Calu3 (cell line): ENCODE results near the gene ETAA1. TPM values are rescaled to one million over a fixed set of nuclear protein-coding genes. Genes with fewer than 3 reads are reported as not detected.
A peak's percentile ranks its signal among the peaks of the same experiment; 100 is the strongest.

Source experiments
- BruUV-seq: library from RNA; stranded (reverse); fragments of 400-500 nt; replicated peaks from 2 replicates; lab custom pipeline; 2021; lab: Mats Ljungman, UMichigan
- CTCF ChIA-PET: fragments of 300-600 bp; sonication (Branson Sonifier 250); formaldehyde crosslinking; loops from one replicate; lab custom pipeline; 2022; ENCODE audit warnings: antibody characterized with exemption; lab: Charles Lee
- DNase-seq: peaks from one replicate; pipeline ENCODE4 v3.0.0; 2022
- H3K27ac Mint-ChIP-seq: one replicate; pipeline ENCODE4 v1.8.0; 2022; ENCODE audit warnings: mixed read lengths; ENCODE audit not compliant: unreplicated experiment
- H3K27me3 Mint-ChIP-seq: one replicate; pipeline ENCODE4 v1.8.0; 2022; ENCODE audit warnings: mixed read lengths; ENCODE audit not compliant: unreplicated experiment
- H3K36me3 Mint-ChIP-seq: one replicate; pipeline ENCODE4 v1.8.0; 2022; ENCODE audit warnings: mild to moderate bottlenecking, moderate library complexity, mixed read lengths; ENCODE audit not compliant: insufficient read depth, unreplicated experiment
- H3K4me1 Mint-ChIP-seq: one replicate; pipeline ENCODE4 v1.8.0; 2022; ENCODE audit warnings: mild to moderate bottlenecking, low read depth, mixed read lengths; ENCODE audit not compliant: unreplicated experiment
- H3K4me3 Mint-ChIP-seq: one replicate; pipeline ENCODE4 v1.8.0; 2022; ENCODE audit warnings: mild to moderate bottlenecking, low read depth, moderate library complexity, mixed read lengths; ENCODE audit not compliant: unreplicated experiment
- H3K9me3 Mint-ChIP-seq: one replicate; pipeline ENCODE4 v1.8.0; 2022; ENCODE audit warnings: low read depth, mixed read lengths; ENCODE audit not compliant: unreplicated experiment
- intact Hi-C: fragments of 100-400 bp; cut with micrococcal nuclease; formaldehyde crosslinking; loops from one replicate; pipeline ENCODE4 v1.10.0; 2022; ENCODE audit not compliant: unreplicated experiment
- total RNA-seq: library from RNA; stranded (reverse); gene quantifications from 2 replicates; pipeline ENCODE4 v1.2.3, GENCODE V29; 2022
- TF ChIP-seq, protein P1 (sequence below): fragments of 200-600 bp; IDR thresholded peaks from one replicate; pipeline ENCODE4 v1.8.0; 2022; ENCODE audit warnings: antibody characterized with exemption; ENCODE audit not compliant: unreplicated experiment

Gene ETAA1
- total RNA-seq, 1 experiment from 2014 or later: 12.6 TPM

- no peak for DNase-seq
- Mint-ChIP-seq H3K36me3 (no peaks in the 10 kb centered on the region), H3K27me3 (no peaks in the 10 kb centered on the region), H3K4me3 (peak overlapping the region; percentile 36), H3K9me3 (no peaks in the 10 kb centered on the region), H3K4me1 (peaks cover 68% of the 10 kb centered on the region), H3K27ac (peak overlapping the region; percentile 52)
- BruUV-seq: no TSS peak
- TF ChIP-seq, protein P1, sequence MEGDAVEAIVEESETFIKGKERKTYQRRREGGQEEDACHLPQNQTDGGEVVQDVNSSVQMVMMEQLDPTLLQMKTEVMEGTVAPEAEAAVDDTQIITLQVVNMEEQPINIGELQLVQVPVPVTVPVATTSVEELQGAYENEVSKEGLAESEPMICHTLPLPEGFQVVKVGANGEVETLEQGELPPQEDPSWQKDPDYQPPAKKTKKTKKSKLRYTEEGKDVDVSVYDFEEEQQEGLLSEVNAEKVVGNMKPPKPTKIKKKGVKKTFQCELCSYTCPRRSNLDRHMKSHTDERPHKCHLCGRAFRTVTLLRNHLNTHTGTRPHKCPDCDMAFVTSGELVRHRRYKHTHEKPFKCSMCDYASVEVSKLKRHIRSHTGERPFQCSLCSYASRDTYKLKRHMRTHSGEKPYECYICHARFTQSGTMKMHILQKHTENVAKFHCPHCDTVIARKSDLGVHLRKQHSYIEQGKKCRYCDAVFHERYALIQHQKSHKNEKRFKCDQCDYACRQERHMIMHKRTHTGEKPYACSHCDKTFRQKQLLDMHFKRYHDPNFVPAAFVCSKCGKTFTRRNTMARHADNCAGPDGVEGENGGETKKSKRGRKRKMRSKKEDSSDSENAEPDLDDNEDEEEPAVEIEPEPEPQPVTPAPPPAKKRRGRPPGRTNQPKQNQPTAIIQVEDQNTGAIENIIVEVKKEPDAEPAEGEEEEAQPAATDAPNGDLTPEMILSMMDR: no peak
- CTCF ChIA-PET: interaction anchor here (1.1 kb wide), 1 partner anchor 117 kb away, joined by 3 read pairs; no protein-coding TSS in a partner anchor
- intact Hi-C loops: loop anchor here (2.0 kb wide), 1 partner anchor 55 kb away; no protein-coding TSS in a partner anchor
Observed at GRCh38 chr2:67455219-67456142, 58.3 kb downstream of the ETAA1 start.

DNA sequence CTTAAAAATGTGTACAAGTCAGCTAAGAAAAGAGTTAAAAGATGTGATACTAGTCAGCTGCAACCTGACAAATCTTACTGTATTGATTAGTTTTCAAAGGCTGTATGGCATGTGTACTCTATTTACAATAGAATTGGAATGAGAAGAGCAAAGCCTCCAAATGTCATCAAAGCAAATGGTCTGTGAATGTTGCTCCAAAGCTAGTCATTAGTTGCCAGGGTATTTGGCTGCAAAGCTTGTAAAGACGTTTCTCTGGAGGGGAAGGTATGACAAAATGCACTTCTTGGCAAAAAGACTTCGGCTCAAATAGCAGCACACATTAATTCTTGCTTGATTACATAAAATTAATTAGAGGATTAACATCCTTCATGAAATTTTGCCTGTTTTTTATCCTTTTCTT is 59.3 kb downstream of the ETAA1 start:
- TF ChIP-seq, protein P1: no peak
- BruUV-seq: no TSS peak
- no peaks in the 10 kb centered on the region for H3K36me3 Mint-ChIP-seq
- no peak overlapping the region for H3K27ac Mint-ChIP-seq
- intact Hi-C loops: loop anchor here (2.0 kb wide), 1 partner anchor 56 kb away; no protein-coding TSS in a partner anchor
- H3K9me3 Mint-ChIP-seq: no peaks in the 10 kb centered on the region
- no peak overlapping the region for H3K4me3 Mint-ChIP-seq
- CTCF ChIA-PET: interaction anchor here (1.1 kb wide), 1 partner anchor 116 kb away, joined by 3 read pairs; no protein-coding TSS in a partner anchor
- no peak for DNase-seq
- H3K27me3 Mint-ChIP-seq: no peaks in the 10 kb centered on the region
- H3K4me1 Mint-ChIP-seq: peaks cover 59% of the 10 kb centered on the region

DNA sequence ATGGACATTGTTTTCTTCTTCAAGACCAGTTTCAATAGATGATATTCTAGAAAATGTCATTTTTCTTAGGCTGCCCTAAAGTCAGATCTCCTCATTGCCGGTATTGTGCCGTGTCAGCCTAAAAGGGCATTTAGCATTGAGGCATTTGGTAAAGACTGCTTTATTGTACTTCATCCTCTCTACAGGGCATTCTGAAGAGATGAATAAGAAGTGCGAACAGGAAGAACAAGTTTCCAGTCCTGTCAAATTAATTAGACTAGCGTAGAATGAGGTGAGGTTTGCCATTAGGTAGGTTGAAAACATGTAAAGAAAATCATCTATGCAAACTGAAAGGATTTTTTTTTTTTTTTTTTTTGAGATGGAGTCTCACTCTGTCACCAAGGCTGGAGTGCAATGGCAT is 60.6 kb downstream of the ETAA1 start:
- no peaks in the 10 kb centered on the region for H3K36me3 Mint-ChIP-seq
- DNase-seq: peak; percentile 9
- no peak overlapping the region for H3K4me3 Mint-ChIP-seq
- peaks cover 51% of the 10 kb centered on the region for H3K4me1 Mint-ChIP-seq
- CTCF ChIA-PET: interaction anchor here (0.7 kb wide), 1 partner anchor 160 kb away, joined by 4 read pairs; no protein-coding TSS in a partner anchor
- TF ChIP-seq, protein P1: no peak
- H3K27ac Mint-ChIP-seq: no peak overlapping the region
- intact Hi-C loops: loop anchor here (2.0 kb wide), 1 partner anchor 57 kb away; no protein-coding TSS in a partner anchor
- no peaks in the 10 kb centered on the region for H3K27me3 Mint-ChIP-seq
- BruUV-seq: no TSS peak
- H3K9me3 Mint-ChIP-seq: no peaks in the 10 kb centered on the region

- peaks cover 2% of the 10 kb centered on the region for H3K9me3 Mint-ChIP-seq
- H3K4me1 Mint-ChIP-seq: peaks cover 55% of the 10 kb centered on the region
- H3K36me3 Mint-ChIP-seq: peaks cover 5% of the 10 kb centered on the region
- CTCF ChIA-PET: no interaction called here
- no TSS peak for BruUV-seq
- no peak overlapping the region for H3K4me3 Mint-ChIP-seq
- intact Hi-C loops: no loop called here
- no peaks in the 10 kb centered on the region for H3K27me3 Mint-ChIP-seq
- TF ChIP-seq, protein P1: no peak
- no peak for DNase-seq
- H3K27ac Mint-ChIP-seq: no peak overlapping the region
Observed at GRCh38 chr2:67459761-67460160, 62.6 kb downstream of the ETAA1 start.
